ENCODE data around the gene EML3.

Gene EML3

DNA sequence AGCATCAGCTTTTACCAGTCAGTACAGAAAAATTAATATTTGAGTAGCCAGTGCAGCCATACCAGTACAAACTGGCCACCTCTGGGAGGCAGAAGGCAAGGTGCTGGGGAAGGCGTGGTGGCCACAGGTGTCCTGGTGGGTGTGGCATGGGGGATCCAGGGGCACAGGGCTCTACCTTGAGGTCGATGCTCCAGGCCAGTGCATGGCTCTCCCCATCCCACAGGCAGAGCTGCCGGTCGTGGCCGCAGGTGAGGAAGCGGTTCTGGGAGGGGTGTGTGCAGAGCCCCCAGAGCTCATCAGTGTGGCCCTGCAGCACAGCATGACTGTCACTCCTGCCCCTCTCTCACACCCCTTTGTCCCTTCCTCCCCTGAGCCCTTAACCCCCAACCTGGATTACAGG, 7.1 kb downstream of the EML3 start:
- no peak for ATAC-seq

DNA sequence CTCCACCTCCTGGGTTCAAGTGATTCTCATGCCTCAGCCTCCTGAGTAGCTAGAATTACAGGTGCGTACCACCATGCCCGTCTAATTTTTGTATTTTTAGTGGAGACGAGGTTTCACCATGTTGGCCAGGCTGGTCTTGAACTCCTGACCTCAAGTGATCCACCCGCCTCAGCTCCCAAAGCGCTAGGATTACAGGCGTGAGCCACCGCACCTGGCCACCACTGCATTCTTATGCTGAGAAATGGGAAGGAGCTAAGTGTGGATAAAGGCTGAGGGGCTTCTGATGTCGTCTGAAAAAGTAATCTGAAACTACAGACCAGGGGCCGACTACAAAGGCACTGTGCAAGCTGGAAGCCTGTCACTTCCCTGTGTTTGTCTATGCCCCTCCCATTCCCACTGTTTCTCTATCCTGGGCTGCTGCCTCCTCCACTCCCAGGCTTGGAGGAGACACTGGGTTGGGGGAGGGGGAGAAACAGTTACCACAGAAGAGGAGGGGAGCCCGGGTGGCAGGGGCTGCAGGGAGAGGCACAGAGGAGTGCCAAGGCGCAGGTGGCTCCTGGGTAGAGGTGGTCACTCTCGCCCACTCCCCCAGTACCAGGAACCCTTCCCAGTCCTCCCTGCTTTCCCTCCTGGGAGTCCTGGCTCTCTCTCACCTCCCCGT, 8.0 kb downstream of the EML3 start:
- ATAC-seq: no peak
- no peak for TF ChIP-seq OSR1 (CRISPR knock-in tag; IDR thresholded peaks at IDR 0.05)
- TF ChIP-seq ZNF8 (CRISPR knock-in tag; IDR thresholded peaks at IDR 0.05): no peak
- no peak for TF ChIP-seq POU6F1 (CRISPR knock-in tag; IDR thresholded peaks at IDR 0.05; ENCODE audit: borderline replicate concordance, low read depth)
- TF ChIP-seq, protein P1, sequence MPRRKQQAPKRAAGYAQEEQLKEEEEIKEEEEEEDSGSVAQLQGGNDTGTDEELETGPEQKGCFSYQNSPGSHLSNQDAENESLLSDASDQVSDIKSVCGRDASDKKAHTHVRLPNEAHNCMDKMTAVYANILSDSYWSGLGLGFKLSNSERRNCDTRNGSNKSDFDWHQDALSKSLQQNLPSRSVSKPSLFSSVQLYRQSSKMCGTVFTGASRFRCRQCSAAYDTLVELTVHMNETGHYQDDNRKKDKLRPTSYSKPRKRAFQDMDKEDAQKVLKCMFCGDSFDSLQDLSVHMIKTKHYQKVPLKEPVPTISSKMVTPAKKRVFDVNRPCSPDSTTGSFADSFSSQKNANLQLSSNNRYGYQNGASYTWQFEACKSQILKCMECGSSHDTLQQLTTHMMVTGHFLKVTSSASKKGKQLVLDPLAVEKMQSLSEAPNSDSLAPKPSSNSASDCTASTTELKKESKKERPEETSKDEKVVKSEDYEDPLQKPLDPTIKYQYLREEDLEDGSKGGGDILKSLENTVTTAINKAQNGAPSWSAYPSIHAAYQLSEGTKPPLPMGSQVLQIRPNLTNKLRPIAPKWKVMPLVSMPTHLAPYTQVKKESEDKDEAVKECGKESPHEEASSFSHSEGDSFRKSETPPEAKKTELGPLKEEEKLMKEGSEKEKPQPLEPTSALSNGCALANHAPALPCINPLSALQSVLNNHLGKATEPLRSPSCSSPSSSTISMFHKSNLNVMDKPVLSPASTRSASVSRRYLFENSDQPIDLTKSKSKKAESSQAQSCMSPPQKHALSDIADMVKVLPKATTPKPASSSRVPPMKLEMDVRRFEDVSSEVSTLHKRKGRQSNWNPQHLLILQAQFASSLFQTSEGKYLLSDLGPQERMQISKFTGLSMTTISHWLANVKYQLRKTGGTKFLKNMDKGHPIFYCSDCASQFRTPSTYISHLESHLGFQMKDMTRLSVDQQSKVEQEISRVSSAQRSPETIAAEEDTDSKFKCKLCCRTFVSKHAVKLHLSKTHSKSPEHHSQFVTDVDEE (CRISPR knock-in tag; IDR thresholded peaks at IDR 0.05): no peak
- TF ChIP-seq, protein P2, sequence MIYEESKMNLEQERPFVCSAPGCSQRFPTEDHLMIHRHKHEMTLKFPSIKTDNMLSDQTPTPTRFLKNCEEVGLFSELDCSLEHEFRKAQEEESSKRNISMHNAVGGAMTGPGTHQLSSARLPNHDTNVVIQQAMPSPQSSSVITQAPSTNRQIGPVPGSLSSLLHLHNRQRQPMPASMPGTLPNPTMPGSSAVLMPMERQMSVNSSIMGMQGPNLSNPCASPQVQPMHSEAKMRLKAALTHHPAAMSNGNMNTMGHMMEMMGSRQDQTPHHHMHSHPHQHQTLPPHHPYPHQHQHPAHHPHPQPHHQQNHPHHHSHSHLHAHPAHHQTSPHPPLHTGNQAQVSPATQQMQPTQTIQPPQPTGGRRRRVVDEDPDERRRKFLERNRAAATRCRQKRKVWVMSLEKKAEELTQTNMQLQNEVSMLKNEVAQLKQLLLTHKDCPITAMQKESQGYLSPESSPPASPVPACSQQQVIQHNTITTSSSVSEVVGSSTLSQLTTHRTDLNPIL (CRISPR knock-in tag; IDR thresholded peaks at IDR 0.05; ENCODE audit: low read depth): no peak
- TF ChIP-seq RARB (CRISPR knock-in tag; IDR thresholded peaks at IDR 0.05): no peak
- no peak for TF ChIP-seq SNAI2 (CRISPR knock-in tag; IDR thresholded peaks at IDR 0.05)
- TF ChIP-seq ESRRG (CRISPR knock-in tag; IDR thresholded peaks at IDR 0.05): no peak
- TF ChIP-seq GLIS3 (CRISPR knock-in tag; IDR thresholded peaks at IDR 0.05): no peak
- TF ChIP-seq PPARA (CRISPR knock-in tag; IDR thresholded peaks at IDR 0.05; ENCODE audit: borderline replicate concordance): no peak

More for the DNA sequence above, 7.1 kb downstream of the EML3 start:
- no peak for TF ChIP-seq ZC3H10 (CRISPR knock-in tag; IDR thresholded peaks at IDR 0.05)
- no peak for TF ChIP-seq ZNF8 (CRISPR knock-in tag; IDR thresholded peaks at IDR 0.05)
- no peak for TF ChIP-seq CSDC2 (CRISPR knock-in tag; IDR thresholded peaks at IDR 0.05)
- TF ChIP-seq PPARA (CRISPR knock-in tag; IDR thresholded peaks at IDR 0.05; ENCODE audit: borderline replicate concordance): no peak
- TF ChIP-seq ISL1 (CRISPR knock-in tag; IDR thresholded peaks at IDR 0.05): no peak
- no peak for TF ChIP-seq ZNF70 (CRISPR knock-in tag; IDR thresholded peaks at IDR 0.05)
- no peak for TF ChIP-seq BACH2 (CRISPR knock-in tag; IDR thresholded peaks at IDR 0.05; ENCODE audit: borderline replicate concordance)
- no peak for TF ChIP-seq TCF4 (CRISPR knock-in tag; IDR thresholded peaks at IDR 0.05; ENCODE audit: borderline replicate concordance)
- no peak for TF ChIP-seq TOX (CRISPR knock-in tag; IDR thresholded peaks at IDR 0.05; ENCODE audit: borderline replicate concordance)
- TF ChIP-seq ZFP30 (CRISPR knock-in tag; IDR thresholded peaks at IDR 0.05): no peak

DNA sequence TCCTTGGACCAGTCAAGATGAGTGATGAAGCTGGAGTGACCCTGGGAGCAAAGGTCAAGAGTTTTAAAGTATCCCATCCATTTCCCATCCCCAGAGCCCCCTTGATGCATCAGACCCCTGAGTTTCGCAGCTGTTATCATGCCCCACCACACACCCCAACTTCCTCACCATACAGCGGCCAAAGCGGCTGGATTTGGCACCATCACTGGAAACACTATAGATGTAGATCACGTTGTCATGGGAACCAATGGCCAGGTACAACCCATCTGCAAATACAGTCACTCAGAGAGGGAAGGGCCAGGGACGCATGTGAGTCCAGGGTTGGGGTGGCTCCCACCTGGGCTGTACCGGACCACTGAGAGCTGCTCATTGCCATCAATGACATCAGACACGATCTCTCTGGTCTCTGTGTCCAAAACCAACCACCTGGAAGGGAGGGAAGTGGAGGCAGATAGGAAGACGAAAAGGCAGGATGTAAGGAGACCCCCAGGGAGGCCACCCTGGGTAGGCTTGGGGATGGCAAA, 8.7 kb downstream of the EML3 start:
- ATAC-seq: no peak
- TF ChIP-seq RARB (CRISPR knock-in tag; IDR thresholded peaks at IDR 0.05) (no peak), ISL1 (CRISPR knock-in tag; IDR thresholded peaks at IDR 0.05) (no peak), SNAI2 (CRISPR knock-in tag; IDR thresholded peaks at IDR 0.05) (no peak), ZNF8 (CRISPR knock-in tag; IDR thresholded peaks at IDR 0.05) (no peak), BACH2 (CRISPR knock-in tag; IDR thresholded peaks at IDR 0.05; ENCODE audit: borderline replicate concordance) (no peak)

DNA sequence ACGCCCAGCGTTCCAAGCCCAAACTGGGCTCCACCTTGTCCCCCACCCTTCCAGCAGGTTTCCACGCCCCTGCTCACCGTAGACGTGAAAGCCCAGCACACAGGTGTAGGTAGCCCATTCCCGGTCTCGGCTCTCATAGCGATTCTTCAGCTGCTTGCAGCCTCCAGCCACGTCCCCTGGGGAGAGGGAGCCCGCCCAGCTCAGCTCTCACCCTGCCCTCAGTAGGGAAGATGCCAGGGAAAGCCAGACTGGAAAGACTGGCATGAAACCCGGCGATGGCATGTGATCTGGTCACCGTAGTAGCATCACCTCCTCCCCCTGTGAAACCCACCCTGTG, 9.5 kb downstream of the EML3 start:
- no peak for ATAC-seq
- no peak for TF ChIP-seq BACH2 (CRISPR knock-in tag; IDR thresholded peaks at IDR 0.05; ENCODE audit: borderline replicate concordance)
- TF ChIP-seq TOX (CRISPR knock-in tag; IDR thresholded peaks at IDR 0.05; ENCODE audit: borderline replicate concordance): no peak
- TF ChIP-seq ZNF70 (CRISPR knock-in tag; IDR thresholded peaks at IDR 0.05): no peak
- no peak for TF ChIP-seq POU6F1 (CRISPR knock-in tag; IDR thresholded peaks at IDR 0.05; ENCODE audit: borderline replicate concordance, low read depth)
- TF ChIP-seq TCF4 (CRISPR knock-in tag; IDR thresholded peaks at IDR 0.05; ENCODE audit: borderline replicate concordance): no peak
- TF ChIP-seq, protein P3, sequence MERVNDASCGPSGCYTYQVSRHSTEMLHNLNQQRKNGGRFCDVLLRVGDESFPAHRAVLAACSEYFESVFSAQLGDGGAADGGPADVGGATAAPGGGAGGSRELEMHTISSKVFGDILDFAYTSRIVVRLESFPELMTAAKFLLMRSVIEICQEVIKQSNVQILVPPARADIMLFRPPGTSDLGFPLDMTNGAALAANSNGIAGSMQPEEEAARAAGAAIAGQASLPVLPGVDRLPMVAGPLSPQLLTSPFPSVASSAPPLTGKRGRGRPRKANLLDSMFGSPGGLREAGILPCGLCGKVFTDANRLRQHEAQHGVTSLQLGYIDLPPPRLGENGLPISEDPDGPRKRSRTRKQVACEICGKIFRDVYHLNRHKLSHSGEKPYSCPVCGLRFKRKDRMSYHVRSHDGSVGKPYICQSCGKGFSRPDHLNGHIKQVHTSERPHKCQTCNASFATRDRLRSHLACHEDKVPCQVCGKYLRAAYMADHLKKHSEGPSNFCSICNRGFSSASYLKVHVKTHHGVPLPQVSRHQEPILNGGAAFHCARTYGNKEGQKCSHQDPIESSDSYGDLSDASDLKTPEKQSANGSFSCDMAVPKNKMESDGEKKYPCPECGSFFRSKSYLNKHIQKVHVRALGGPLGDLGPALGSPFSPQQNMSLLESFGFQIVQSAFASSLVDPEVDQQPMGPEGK (CRISPR knock-in tag; IDR thresholded peaks at IDR 0.05; ENCODE audit: borderline replicate concordance): no peak
- TF ChIP-seq ZC3H10 (CRISPR knock-in tag; IDR thresholded peaks at IDR 0.05): no peak
- TF ChIP-seq RARB (CRISPR knock-in tag; IDR thresholded peaks at IDR 0.05): no peak
- TF ChIP-seq, protein P2 (CRISPR knock-in tag; IDR thresholded peaks at IDR 0.05; ENCODE audit: low read depth): no peak
- no peak for TF ChIP-seq GLIS3 (CRISPR knock-in tag; IDR thresholded peaks at IDR 0.05)
- TF ChIP-seq CSDC2 (CRISPR knock-in tag; IDR thresholded peaks at IDR 0.05): no peak
- no peak for TF ChIP-seq CSRNP3 (CRISPR knock-in tag; IDR thresholded peaks at IDR 0.05)
- TF ChIP-seq OSR1 (CRISPR knock-in tag; IDR thresholded peaks at IDR 0.05): no peak

All from SK-N-SH treated with all-trans-retinoic acid at 6 μM for 48 hours (cell line).